K562 (cell line): ENCODE data around the gene STAB1. TPM values are rescaled to one million over a fixed set of nuclear protein-coding genes. Genes with fewer than 3 reads are reported as not detected.

Source experiments
- ATAC-seq: fragments of 200-7000 bp; cut with Tn5 transposase; 3 replicates; pipeline ENCODE4 v1.9.1; 2020; ENCODE audit warnings: moderate library complexity
- BruUV-seq: library from RNA; stranded (reverse); fragments of 400-500 nt; replicated peaks from 2 replicates; lab custom pipeline; 2021; lab: Mats Ljungman, UMichigan
- CTCF ChIA-PET: fragments of 300-600 bp; formaldehyde crosslinking; extraction: SDS; loops from one replicate; lab custom pipeline; 2021; ENCODE audit warnings: low intra/inter-chr PET ratio; lab: Yijun Ruan, JAX
- POLR2A ChIA-PET: fragments of 300-600, 350-650 bp; sonication (Branson Sonifier 250); formaldehyde crosslinking; extraction: SDS; loops from one replicate; lab custom pipeline; 2021; ENCODE audit warnings: antibody characterized with exemption, inconsistent platforms; lab: Yijun Ruan, JAX
- DNase-seq, 4 experiments: peaks; one replicate each; pipeline versions ENCODE4 v3.0.0 to v3.0.0-alpha.2; 2011 to 2018; ENCODE audit warnings: low spot score in 3 of 4, mixed read lengths in 3 of 4; ENCODE audit errors: extremely low read depth in 1 of 4
- FAIRE-seq: peaks from 2 replicates; lab custom pipeline; 2011; peaks lifted over from hg19 to GRCh38; lab: Jason Lieb, UNC
- H2AFZ ChIP-seq: 2 replicates; pipeline ENCODE4 v1.6.0; 2011; ENCODE audit warnings: low read depth, low read length, control low read depth, inconsistent platforms
- H3K27ac ChIP-seq: fragments of 200-600 bp; 3 replicates; pipeline ENCODE4 v1.8.0; 2011; ENCODE audit warnings: low read depth, mild to moderate bottlenecking, control low read depth, inconsistent platforms, low read length, moderate library complexity, mixed read lengths; ENCODE audit errors: extremely low read depth
- H3K27me3 ChIP-seq, 2 experiments: fragments of 300-600 bp in 1 of 2; 2 replicates in 1 of 2; 3 replicates in 1 of 2; pipeline versions ENCODE4 v1.6.0 to v1.8.0; 2011; ENCODE audit warnings: inconsistent platforms in 2 of 2, low read length in 2 of 2, mild to moderate bottlenecking in 1 of 2, mixed read lengths in 1 of 2, moderate library complexity in 1 of 2; ENCODE audit not compliant: control insufficient read depth in 2 of 2, insufficient read depth in 2 of 2
- H3K36me3 ChIP-seq: fragments of 300-600 bp; 3 replicates; pipeline ENCODE4 v1.8.0; 2011; ENCODE audit warnings: mild to moderate bottlenecking, low read length, inconsistent platforms; ENCODE audit not compliant: control insufficient read depth, insufficient read depth
- H3K4me1 ChIP-seq, 2 experiments: fragments of 200-600 bp in 1 of 2; replicated peaks in 1 of 2; 2 replicates in 1 of 2; 3 replicates in 1 of 2; pipeline versions ENCODE4 v1.5.1 to v1.8.0; 2011; ENCODE audit warnings: inconsistent platforms in 2 of 2, low read length in 2 of 2, mild to moderate bottlenecking in 1 of 2, mixed read lengths in 1 of 2, moderate library complexity in 1 of 2; ENCODE audit not compliant: control insufficient read depth in 2 of 2, insufficient read depth in 2 of 2
- H3K4me2 ChIP-seq: 2 replicates; pipeline ENCODE4 v1.6.1; 2011; ENCODE audit warnings: low read length, control low read depth, inconsistent platforms, mixed read lengths; ENCODE audit not compliant: insufficient read depth
- H3K4me3 ChIP-seq: fragments of 200-600 bp; sonication (generic), shearing (Covaris generic); 2 replicates; pipeline ENCODE4 v1.5.1; 2016; ENCODE audit warnings: control low read depth, inconsistent platforms
- H3K79me2 ChIP-seq: fragments of 200-600 bp; 3 replicates; pipeline ENCODE4 v1.8.0; 2011; ENCODE audit warnings: low read length, inconsistent platforms; ENCODE audit not compliant: control insufficient read depth, insufficient read depth
- H3K9ac ChIP-seq, 2 experiments: 2 replicates each; pipeline versions ENCODE4 v1.6.0 to v1.6.1; 2011; ENCODE audit warnings: low read depth in 2 of 2, low read length in 2 of 2, control low read depth in 1 of 2, inconsistent platforms in 1 of 2, mild to moderate bottlenecking in 1 of 2, mixed read lengths in 1 of 2; ENCODE audit not compliant: insufficient read depth in 1 of 2
- H3K9me1 ChIP-seq: one replicate; pipeline ENCODE4 v1.6.0; 2011; ENCODE audit warnings: inconsistent platforms, mild to moderate bottlenecking, low read length, moderate library complexity; ENCODE audit not compliant: control insufficient read depth, insufficient read depth
- H3K9me3 ChIP-seq: replicated peaks from 2 replicates; pipeline ENCODE4 v1.5.1; 2011; ENCODE audit warnings: low read depth, low read length, inconsistent platforms; ENCODE audit not compliant: control insufficient read depth, insufficient read depth
- H4K20me1 ChIP-seq: replicated peaks from 2 replicates; pipeline ENCODE4 v1.6.1; 2011; ENCODE audit warnings: low read length, inconsistent platforms, mixed read lengths; ENCODE audit not compliant: control insufficient read depth, insufficient read depth
- ELF2 ChIP-seq: fragments of 250-450 bp; sonication (Bioruptor Pico); IDR thresholded peaks from 2 replicates; pipeline ENCODE4 v1.5.0; 2021; ENCODE audit warnings: mild to moderate bottlenecking
- GATAD2B ChIP-seq: fragments of 450-650 bp; IDR thresholded peaks from 2 replicates; pipeline ENCODE4 v1.6.1; 2017; ENCODE audit warnings: mild to moderate bottlenecking, borderline replicate concordance
- GTF2A2 ChIP-seq: IDR thresholded peaks from 2 replicates; pipeline ENCODE4 v1.6.1; 2016; ENCODE audit warnings: mild to moderate bottlenecking, missing genetic modification characterization, missing compliant biosample characterization
- GTF2F1 ChIP-seq: IDR thresholded peaks from 2 replicates; pipeline ENCODE4 v1.6.1; 2011; ENCODE audit warnings: low read depth, low read length, improper control_type of control experiment
- HSF4 ChIP-seq: fragments of 250-450 bp; sonication (Bioruptor Pico); IDR thresholded peaks from 2 replicates; pipeline ENCODE4 v2.1.2; 2022; ENCODE audit warnings: mild to moderate bottlenecking, moderate library complexity, borderline replicate concordance
- NELFE ChIP-seq: IDR thresholded peaks from 2 replicates; pipeline ENCODE4 v1.6.1; 2011; ENCODE audit warnings: mild to moderate bottlenecking; ENCODE audit not compliant: insufficient read depth, insufficient read length
- POLR3A ChIP-seq: IDR thresholded peaks from 2 replicates; pipeline ENCODE4 v1.6.1; 2011; ENCODE audit warnings: borderline replicate concordance, mild to moderate bottlenecking, moderate library complexity; ENCODE audit not compliant: insufficient read length, insufficient read depth; ENCODE audit errors: extremely low read depth
- ZNF174 ChIP-seq: fragments of 250-450 bp; sonication (Bioruptor Pico); IDR thresholded peaks from 2 replicates; pipeline ENCODE4 v1.4.0; 2020; ENCODE audit warnings: mild to moderate bottlenecking
- WGBS: fragments of 100-300 bp; shearing (Covaris generic); methylation state at CpG from one replicate; pipeline ENCODE4 v1.1.6; 2016; ENCODE audit warnings: low coverage, mixed read lengths; ENCODE audit not compliant: insufficient coverage; ENCODE audit errors: missing lambda C conversion rate; 5-methylcytosine and 5-hydroxymethylcytosine counted together
- in situ Hi-C: fragments of 300-500 bp; cut with MboI; formaldehyde crosslinking; loops from 4 replicates; pipeline ENCODE4 v1.15.0; 2018; ENCODE audit warnings: inconsistent platforms, mixed read lengths
- intact Hi-C: fragments of 100-400 bp; cut with micrococcal nuclease; formaldehyde crosslinking; loops from 2 replicates; pipeline ENCODE4 v1.14.2; 2022
- polyA plus RNA-seq, 8 experiments: library from polyadenylated mRNA; depleted of rRNA in 4 of 8; stranded (reverse) in 5 of 8; unstranded in 3 of 8; fragments of >200 nt; fragmentation: Nextera tagmentation in 2 of 8; fragmentation: Illumina TruSeq in 1 of 8; extraction: Ambion mirVana in 2 of 8; extraction: Trizol in 1 of 8; gene quantifications; 2 replicates each; pipeline versions ENCODE4 v1.2.1 to v1.2.3, GENCODE V29; 2011 to 2014; ENCODE audit warnings: inconsistent platforms in 1 of 8, missing spikeins in 1 of 8
- total RNA-seq, 7 experiments: library from RNA; depleted of rRNA in 6 of 7; stranded (reverse); fragments of >200 nt in 6 of 7; fragmentation: Illumina TruSeq in 2 of 7; extraction: Trizol in 2 of 7; gene quantifications; 2 replicates each; pipeline versions ENCODE4 v1.2.1 to v1.2.3, GENCODE V29; 2011 to 2021; ENCODE audit warnings: low replicate concordance in 1 of 7
- TF ChIP-seq, protein P1 (sequence below), 2 experiments: fragments of 250-450 bp in 1 of 2; fragments of 450-650 bp in 1 of 2; sonication (Bioruptor Pico) in 1 of 2; IDR thresholded peaks; 2 replicates each; pipeline versions ENCODE4 v1.6.1 to v1.8.0; 2016 to 2021; ENCODE audit warnings: mild to moderate bottlenecking in 2 of 2, moderate library complexity in 2 of 2, missing compliant biosample characterization in 1 of 2, missing genetic modification characterization in 1 of 2
- TF ChIP-seq, protein P2 (sequence below), 2 experiments: IDR thresholded peaks; 2 replicates each; pipeline ENCODE4 v1.6.1; 2012; ENCODE audit warnings: improper control_type of control experiment in 2 of 2, low read depth in 2 of 2, low read length in 2 of 2, borderline replicate concordance in 1 of 2
- TF ChIP-seq, protein P3 (sequence below): fragments of 200-400 bp; formaldehyde crosslinking; IDR thresholded peaks from 2 replicates; pipeline ENCODE4 v1.6.1; 2017; ENCODE audit warnings: mild to moderate bottlenecking, low read depth, low read length, moderate library complexity
- TF ChIP-seq, protein P4 (sequence below): fragments of 200-800 bp; sonication (Bioruptor generic); IDR thresholded peaks from 2 replicates; pipeline ENCODE4 v1.6.1; 2017; ENCODE audit warnings: missing genetic modification characterization, missing compliant biosample characterization
- TF ChIP-seq, protein P5 (sequence below): IDR thresholded peaks from 2 replicates; pipeline ENCODE4 v1.6.1; 2012; ENCODE audit warnings: low read depth, low read length, improper control_type of control experiment, borderline replicate concordance

The STAB1 gene
- total and polyA plus RNA-seq, 9 of the 15 experiments (the other 6 are each of a cell fraction or from before 2014, with no cell fraction given): 0.20 to 3.9 (median 1.2) TPM

DNA sequence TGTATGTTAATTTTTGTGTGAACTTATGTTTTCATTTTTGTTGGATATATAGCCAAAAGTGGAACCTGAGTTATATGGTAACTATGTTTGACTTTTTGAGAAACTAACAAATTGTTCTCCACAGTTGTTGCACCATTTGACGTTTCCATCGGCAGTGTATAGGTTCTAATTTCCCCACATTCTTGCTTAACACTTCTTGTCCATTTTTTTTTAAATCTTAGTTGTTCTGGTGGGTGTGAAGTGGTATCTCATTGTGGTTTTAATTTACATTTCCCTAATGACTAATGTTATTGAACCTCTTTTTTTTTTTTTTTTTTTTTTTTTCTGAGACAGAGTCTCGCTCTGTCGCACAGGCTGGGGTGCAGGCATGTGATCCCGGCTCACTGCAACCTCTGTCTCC, 31.7 kb upstream of the STAB1 start:
- H3K4me2 ChIP-seq: no peak overlapping the region
- WGBS: 100% methylated on average over 2 of the region's 5 CpGs
- H3K36me3 ChIP-seq: peaks cover 64% of the 10 kb centered on the region; the same call in 2 of the 3 replicates
- no peak overlapping the region for H3K27ac ChIP-seq
- in situ Hi-C loops (no loop called here), intact Hi-C loops (no loop called here)
- FAIRE-seq (no peak), ATAC-seq (no peak), DNase-seq (no peak)
- H3K9ac ChIP-seq: no peak overlapping the region
- no peaks in the 10 kb centered on the region for H3K9me3 ChIP-seq
- H3K27me3 ChIP-seq: no peaks in the 10 kb centered on the region
- ChIA-PET POLR2A (no interaction called here), CTCF (no interaction called here)
- BruUV-seq: no TSS peak
- no peaks in the 10 kb centered on the region for H3K9me1 ChIP-seq
- H3K79me2 ChIP-seq: no peaks in the 10 kb centered on the region; the same call in 2 of the 3 replicates
- no peaks in the 10 kb centered on the region; a peak in 1 of 5 replicates for H3K4me1 ChIP-seq
- no peaks in the 10 kb centered on the region for H4K20me1 ChIP-seq
- H2AFZ ChIP-seq: no peak overlapping the region
- H3K4me3 ChIP-seq: no peak overlapping the region
- TF ChIP-seq ELF2: no peak
- TF ChIP-seq HSF4 (CRISPR knock-in tag): no peak
- TF ChIP-seq POLR3A: no peak
- TF ChIP-seq, protein P1, sequence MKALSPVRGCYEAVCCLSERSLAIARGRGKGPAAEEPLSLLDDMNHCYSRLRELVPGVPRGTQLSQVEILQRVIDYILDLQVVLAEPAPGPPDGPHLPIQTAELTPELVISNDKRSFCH (CRISPR knock-in tag; IDR thresholded peaks at IDR 0.05): no peak
- TF ChIP-seq, protein P1 (tag; IDR thresholded peaks at IDR 0.05): no peak
- no peak for TF ChIP-seq GTF2F1
- TF ChIP-seq, protein P2, sequence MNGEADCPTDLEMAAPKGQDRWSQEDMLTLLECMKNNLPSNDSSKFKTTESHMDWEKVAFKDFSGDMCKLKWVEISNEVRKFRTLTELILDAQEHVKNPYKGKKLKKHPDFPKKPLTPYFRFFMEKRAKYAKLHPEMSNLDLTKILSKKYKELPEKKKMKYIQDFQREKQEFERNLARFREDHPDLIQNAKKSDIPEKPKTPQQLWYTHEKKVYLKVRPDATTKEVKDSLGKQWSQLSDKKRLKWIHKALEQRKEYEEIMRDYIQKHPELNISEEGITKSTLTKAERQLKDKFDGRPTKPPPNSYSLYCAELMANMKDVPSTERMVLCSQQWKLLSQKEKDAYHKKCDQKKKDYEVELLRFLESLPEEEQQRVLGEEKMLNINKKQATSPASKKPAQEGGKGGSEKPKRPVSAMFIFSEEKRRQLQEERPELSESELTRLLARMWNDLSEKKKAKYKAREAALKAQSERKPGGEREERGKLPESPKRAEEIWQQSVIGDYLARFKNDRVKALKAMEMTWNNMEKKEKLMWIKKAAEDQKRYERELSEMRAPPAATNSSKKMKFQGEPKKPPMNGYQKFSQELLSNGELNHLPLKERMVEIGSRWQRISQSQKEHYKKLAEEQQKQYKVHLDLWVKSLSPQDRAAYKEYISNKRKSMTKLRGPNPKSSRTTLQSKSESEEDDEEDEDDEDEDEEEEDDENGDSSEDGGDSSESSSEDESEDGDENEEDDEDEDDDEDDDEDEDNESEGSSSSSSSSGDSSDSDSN (IDR thresholded peaks at IDR 0.05; ENCODE audit: borderline replicate concordance in 1 of 2, low read depth in 2 of 2, low read length in 2 of 2): no peak
- TF ChIP-seq, protein P3, sequence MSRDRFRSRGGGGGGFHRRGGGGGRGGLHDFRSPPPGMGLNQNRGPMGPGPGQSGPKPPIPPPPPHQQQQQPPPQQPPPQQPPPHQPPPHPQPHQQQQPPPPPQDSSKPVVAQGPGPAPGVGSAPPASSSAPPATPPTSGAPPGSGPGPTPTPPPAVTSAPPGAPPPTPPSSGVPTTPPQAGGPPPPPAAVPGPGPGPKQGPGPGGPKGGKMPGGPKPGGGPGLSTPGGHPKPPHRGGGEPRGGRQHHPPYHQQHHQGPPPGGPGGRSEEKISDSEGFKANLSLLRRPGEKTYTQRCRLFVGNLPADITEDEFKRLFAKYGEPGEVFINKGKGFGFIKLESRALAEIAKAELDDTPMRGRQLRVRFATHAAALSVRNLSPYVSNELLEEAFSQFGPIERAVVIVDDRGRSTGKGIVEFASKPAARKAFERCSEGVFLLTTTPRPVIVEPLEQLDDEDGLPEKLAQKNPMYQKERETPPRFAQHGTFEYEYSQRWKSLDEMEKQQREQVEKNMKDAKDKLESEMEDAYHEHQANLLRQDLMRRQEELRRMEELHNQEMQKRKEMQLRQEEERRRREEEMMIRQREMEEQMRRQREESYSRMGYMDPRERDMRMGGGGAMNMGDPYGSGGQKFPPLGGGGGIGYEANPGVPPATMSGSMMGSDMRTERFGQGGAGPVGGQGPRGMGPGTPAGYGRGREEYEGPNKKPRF: no peak
- TF ChIP-seq ZNF174: no peak
- TF ChIP-seq, protein P4, sequence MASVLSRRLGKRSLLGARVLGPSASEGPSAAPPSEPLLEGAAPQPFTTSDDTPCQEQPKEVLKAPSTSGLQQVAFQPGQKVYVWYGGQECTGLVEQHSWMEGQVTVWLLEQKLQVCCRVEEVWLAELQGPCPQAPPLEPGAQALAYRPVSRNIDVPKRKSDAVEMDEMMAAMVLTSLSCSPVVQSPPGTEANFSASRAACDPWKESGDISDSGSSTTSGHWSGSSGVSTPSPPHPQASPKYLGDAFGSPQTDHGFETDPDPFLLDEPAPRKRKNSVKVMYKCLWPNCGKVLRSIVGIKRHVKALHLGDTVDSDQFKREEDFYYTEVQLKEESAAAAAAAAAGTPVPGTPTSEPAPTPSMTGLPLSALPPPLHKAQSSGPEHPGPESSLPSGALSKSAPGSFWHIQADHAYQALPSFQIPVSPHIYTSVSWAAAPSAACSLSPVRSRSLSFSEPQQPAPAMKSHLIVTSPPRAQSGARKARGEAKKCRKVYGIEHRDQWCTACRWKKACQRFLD (CRISPR knock-in tag): no peak
- no peak for TF ChIP-seq GATAD2B
- TF ChIP-seq, protein P5, sequence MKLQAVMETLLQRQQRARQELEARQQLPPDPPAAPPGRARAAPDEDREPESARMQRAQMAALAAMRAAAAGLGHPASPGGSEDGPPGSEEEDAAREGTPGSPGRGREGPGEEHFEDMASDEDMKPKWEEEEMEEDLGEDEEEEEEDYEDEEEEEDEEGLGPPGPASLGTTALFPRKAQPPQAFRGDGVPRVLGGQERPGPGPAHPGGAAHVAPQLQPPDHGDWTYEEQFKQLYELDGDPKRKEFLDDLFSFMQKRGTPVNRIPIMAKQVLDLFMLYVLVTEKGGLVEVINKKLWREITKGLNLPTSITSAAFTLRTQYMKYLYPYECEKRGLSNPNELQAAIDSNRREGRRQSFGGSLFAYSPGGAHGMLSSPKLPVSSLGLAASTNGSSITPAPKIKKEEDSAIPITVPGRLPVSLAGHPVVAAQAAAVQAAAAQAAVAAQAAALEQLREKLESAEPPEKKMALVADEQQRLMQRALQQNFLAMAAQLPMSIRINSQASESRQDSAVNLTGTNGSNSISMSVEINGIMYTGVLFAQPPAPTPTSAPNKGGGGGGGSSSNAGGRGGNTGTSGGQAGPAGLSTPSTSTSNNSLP: no peak
- TF ChIP-seq GTF2A2 (tag): no peak
- no peak for TF ChIP-seq NELFE
